Stimulated activated CD8-positive, alpha-beta memory T cell treated with anti-CD3 and anti-CD28 coated beads, Interleukin-4, amount 100 ng/mL, for 48 hours (primary cell): ENCODE data around the gene MRPS27.
A peak's percentile ranks its signal among the peaks of the same experiment; 100 is the strongest.

ENCODE experiments used
- DNase-seq: peaks from one replicate; pipeline ENCODE4 v3.0.0-alpha.2; 2020

The MRPS27 gene

GRCh38 chr5:72319976-72320752 is at the start of gene MRPS27, which contains the start of gene PTCD2:
TSS of gene MRPS27 (minus strand) at chr5:72320240. CDS start at chr5:72320221, 19 bp downstream.
TSS of gene PTCD2 (plus strand) at chr5:72320373. CDS start at chr5:72320383, 10 bp downstream.
- DNase-seq, result peak; percentile 94

- DNase-seq, result no peak
Observed at GRCh38 chr5:72369711-72370110, 49.7 kb upstream of the MRPS27 start.

GRCh38 chr5:72369301-72369700 is 49.3 kb upstream of the MRPS27 start:
- no peak for DNase-seq

GRCh38 chr5:72368271-72368670 is 48.2 kb upstream of the MRPS27 start:
- no peak for DNase-seq

- peak; percentile 37 for DNase-seq
Observed at GRCh38 chr5:72366324-72366976, 46.4 kb upstream of the MRPS27 start.

- no peak for DNase-seq
Observed at GRCh38 chr5:72364951-72365350, 44.9 kb upstream of the MRPS27 start.

GRCh38 chr5:72364171-72364570 is 44.1 kb upstream of the MRPS27 start:
- no peak for DNase-seq

GRCh38 chr5:72363166-72363802 is 43.2 kb upstream of the MRPS27 start:
- no peak for DNase-seq

- DNase-seq, result no peak
Observed at GRCh38 chr5:72359886-72360285, 39.8 kb upstream of the MRPS27 start.

GRCh38 chr5:72358925-72359324 is 38.9 kb upstream of the MRPS27 start:
- DNase-seq, result no peak

- DNase-seq, result no peak
Observed at GRCh38 chr5:72356361-72356760, 36.3 kb upstream of the MRPS27 start.

- no peak for DNase-seq
Observed at GRCh38 chr5:72355706-72356299, 35.8 kb upstream of the MRPS27 start.

GRCh38 chr5:72353046-72353445 is 33.0 kb upstream of the MRPS27 start:
- no peak for DNase-seq

GRCh38 chr5:72352616-72353015 is 32.6 kb upstream of the MRPS27 start:
- no peak for DNase-seq

- DNase-seq, result no peak
Observed at GRCh38 chr5:72351376-72351775, 31.3 kb upstream of the MRPS27 start.

GRCh38 chr5:72347801-72348308 is 27.8 kb upstream of the MRPS27 start:
- peak; percentile 34 for DNase-seq

GRCh38 chr5:72346398-72346797 is 26.4 kb upstream of the MRPS27 start:
- DNase-seq, result no peak

- no peak for DNase-seq
Observed at GRCh38 chr5:72338689-72339209, 18.7 kb upstream of the MRPS27 start.

GRCh38 chr5:72337159-72337558 is 17.1 kb upstream of the MRPS27 start:
- DNase-seq, result no peak

- DNase-seq, result no peak
Observed at GRCh38 chr5:72330712-72331111, 10.7 kb upstream of the MRPS27 start.

GRCh38 chr5:72328172-72328571 is 8.1 kb upstream of the MRPS27 start:
- DNase-seq, result no peak

GRCh38 chr5:72326306-72326649 is 6.2 kb upstream of the MRPS27 start:
- DNase-seq, result no peak
